HepG2 (cell line): ENCODE results near the gene SAMD4A. TPM values are rescaled to one million over a fixed set of nuclear protein-coding genes. Genes with fewer than 3 reads are reported as not detected.

Experiments used
- ATAC-seq: fragments of 200-7000 bp; cut with Tn5 transposase; 3 replicates; pipeline ENCODE4 v1.9.1; 2020; ENCODE audit warnings: mild to moderate bottlenecking, moderate library complexity
- BruUV-seq: library from RNA; stranded (reverse); fragments of 400-500 nt; replicated peaks from 2 replicates; lab custom pipeline; 2021; lab: Mats Ljungman, UMichigan
- CTCF ChIA-PET: fragments of 300-600 bp; formaldehyde crosslinking; extraction: SDS; loops from one replicate; lab custom pipeline; 2021; ENCODE audit warnings: low total read pairs, inconsistent platforms, low intra/inter-chr PET ratio; lab: Yijun Ruan, JAX
- POLR2A ChIA-PET: fragments of 350-600 bp; sonication (Branson Sonifier 250); formaldehyde crosslinking; loops from one replicate; lab custom pipeline; 2020; ENCODE audit warnings: antibody characterized with exemption, inconsistent platforms; lab: Yijun Ruan, JAX
- DNase-seq: peaks from one replicate; pipeline ENCODE4 v3.0.0-alpha.2; 2015; ENCODE audit warnings: low spot score
- FAIRE-seq: peaks from 3 replicates; lab custom pipeline; 2011; peaks lifted over from hg19 to GRCh38; lab: Jason Lieb, UNC
- H2AFZ ChIP-seq: one replicate; pipeline ENCODE4 v1.6.1; 2011; ENCODE audit warnings: low read length, inconsistent platforms
- H3K27ac ChIP-seq: fragments of 300-600 bp; 3 replicates; pipeline ENCODE4 v1.8.0; 2011; ENCODE audit warnings: mixed run types, mild to moderate bottlenecking, mixed read lengths, low read length, inconsistent platforms; ENCODE audit not compliant: insufficient read depth; ENCODE audit errors: extremely low read length
- H3K27me3 ChIP-seq, 2 experiments: fragments of 200-600 bp in 1 of 2; 2 replicates in 1 of 2; 3 replicates in 1 of 2; pipeline versions ENCODE4 v1.6.0 to v1.8.0; 2011; ENCODE audit warnings: low read length in 2 of 2, mild to moderate bottlenecking in 2 of 2, moderate library complexity in 2 of 2, inconsistent platforms in 1 of 2; ENCODE audit not compliant: insufficient read depth in 2 of 2, control insufficient read depth in 1 of 2
- H3K36me3 ChIP-seq, 2 experiments: fragments of 200-600 bp in 1 of 2; replicated peaks in 1 of 2; 2 replicates in 1 of 2; 3 replicates in 1 of 2; pipeline versions ENCODE4 v1.5.1 to v1.8.0; 2011; ENCODE audit warnings: low read length in 2 of 2, inconsistent platforms in 1 of 2; ENCODE audit not compliant: insufficient read depth in 2 of 2, control insufficient read depth in 1 of 2
- H3K4me1 ChIP-seq: 2 replicates; pipeline ENCODE4 v1.5.1; 2012; ENCODE audit warnings: low read length, inconsistent platforms; ENCODE audit not compliant: insufficient read depth
- H3K4me2 ChIP-seq: 2 replicates; pipeline ENCODE4 v1.6.0; 2011; ENCODE audit warnings: low read depth, low read length, inconsistent platforms
- H3K4me3 ChIP-seq, 3 experiments: fragments of 200-600 bp in 1 of 3; sonication (generic), shearing (Covaris generic) in 1 of 3; replicated peaks in 1 of 3; 2 replicates each; pipeline ENCODE4 v1.5.1; 2011 to 2016; ENCODE audit warnings: low read length in 3 of 3, inconsistent platforms in 2 of 3, low read depth in 2 of 3, mild to moderate bottlenecking in 2 of 3, control low read depth in 1 of 3, mixed read lengths in 1 of 3; ENCODE audit not compliant: insufficient read depth in 1 of 3
- H3K79me2 ChIP-seq: one replicate; pipeline ENCODE4 v1.6.1; 2011; ENCODE audit warnings: low read length, inconsistent platforms; ENCODE audit not compliant: insufficient read depth
- H3K9ac ChIP-seq: 2 replicates; pipeline ENCODE4 v1.6.0; 2011; ENCODE audit warnings: mild to moderate bottlenecking, low read depth, low read length, inconsistent platforms; ENCODE audit not compliant: insufficient read depth
- H3K9me3 ChIP-seq: 2 replicates; pipeline ENCODE4 v1.5.1; 2012; ENCODE audit warnings: mild to moderate bottlenecking, low read length
- H4K20me1 ChIP-seq: 2 replicates; pipeline ENCODE4 v1.6.0; 2011; ENCODE audit warnings: inconsistent platforms, mild to moderate bottlenecking, low read length, moderate library complexity; ENCODE audit not compliant: insufficient read depth
- ARID4A ChIP-seq: sonication (generic); formaldehyde crosslinking; IDR thresholded peaks from 2 replicates; pipeline ENCODE4 v1.5.0; 2020; ENCODE audit warnings: mild to moderate bottlenecking, missing genetic modification reagents, borderline replicate concordance
- EED ChIP-seq: sonication (generic); formaldehyde crosslinking; IDR thresholded peaks from 2 replicates; pipeline ENCODE4 v1.5.0; 2020; ENCODE audit warnings: mild to moderate bottlenecking, missing genetic modification reagents
- NFKBIZ ChIP-seq: IDR thresholded peaks from 2 replicates; pipeline ENCODE4 v1.6.1; 2018; ENCODE audit warnings: missing genetic modification reagents, missing compliant biosample characterization
- PBX2 ChIP-seq: IDR thresholded peaks from 2 replicates; pipeline ENCODE4 v1.6.1; 2016; ENCODE audit warnings: control low read depth
- RBM39 ChIP-seq: fragments of 200-400 bp; formaldehyde crosslinking; IDR thresholded peaks from one replicate; pipeline ENCODE4 v1.6.1; 2018; ENCODE audit warnings: antibody characterized with exemption, mild to moderate bottlenecking, low read depth, low read length; ENCODE audit not compliant: poor library complexity, severe bottlenecking
- SSRP1 ChIP-seq: IDR thresholded peaks from 2 replicates; pipeline ENCODE4 v1.6.1; 2016; ENCODE audit warnings: control low read depth
- TBL1XR1 ChIP-seq: fragments of 150-350 bp; IDR thresholded peaks from 2 replicates; pipeline ENCODE4 v1.6.1; 2014; ENCODE audit warnings: borderline replicate concordance, low read length; ENCODE audit not compliant: partially characterized antibody
- TCF7L2 ChIP-seq: IDR thresholded peaks from 2 replicates; pipeline ENCODE4 v1.6.1; 2011; ENCODE audit warnings: mild to moderate bottlenecking, low read depth, low read length, moderate library complexity
- ZNF136 ChIP-seq: sonication (generic); formaldehyde crosslinking; IDR thresholded peaks from 2 replicates; pipeline ENCODE4 v1.8.1; 2022; ENCODE audit warnings: low read depth, mild to moderate bottlenecking, moderate library complexity, missing genetic modification reagents
- ZNF577 ChIP-seq: sonication (generic); formaldehyde crosslinking; IDR thresholded peaks from 2 replicates; pipeline ENCODE4 v1.4.0; 2020; ENCODE audit warnings: mild to moderate bottlenecking, low read depth, missing genetic modification reagents, borderline replicate concordance
- ZNF703 ChIP-seq: sonication (generic); formaldehyde crosslinking; IDR thresholded peaks from 2 replicates; pipeline ENCODE4 v1.5.1; 2020; ENCODE audit warnings: missing genetic modification reagents, mild to moderate bottlenecking, moderate library complexity, borderline replicate concordance
- ZSCAN12 ChIP-seq: sonication (generic); formaldehyde crosslinking; IDR thresholded peaks from 2 replicates; pipeline ENCODE4 v1.9.0; 2021; ENCODE audit warnings: mild to moderate bottlenecking, missing genetic modification reagents
- WGBS: methylation state at CpG from one replicate; pipeline ENCODE4 v1.1.6; 2017; ENCODE audit warnings: low lambda C conversion rate; 5-methylcytosine and 5-hydroxymethylcytosine counted together
- in situ Hi-C: cut with HindIII; loops from 2 replicates; pipeline ENCODE4 v1.10.0; 2017; ENCODE audit warnings: low pct_unique_long_range_greater_than_20kb; ENCODE audit not compliant: extremely low pct_ligation_motif_present
- intact Hi-C: fragments of 100-400 bp; cut with micrococcal nuclease; formaldehyde crosslinking; loops from one replicate; pipeline ENCODE4 v1.10.0; 2022; ENCODE audit not compliant: unreplicated experiment
- polyA plus RNA-seq, 8 experiments: library from polyadenylated mRNA; depleted of rRNA in 3 of 8; stranded (reverse) in 7 of 8; unstranded in 1 of 8; fragments of >200 nt; fragmentation: Illumina TruSeq in 4 of 8; extraction: Trizol in 4 of 8; gene quantifications; 2 replicates each; pipeline versions ENCODE4 v1.2.1 to v1.2.3, GENCODE V29; 2011 to 2016; ENCODE audit warnings: low read depth in 4 of 8, missing spikeins in 1 of 8, mixed read lengths in 1 of 8; ENCODE audit not compliant: insufficient read depth in 1 of 8
- total RNA-seq, 5 experiments: library from RNA; depleted of rRNA; stranded (reverse); fragments of >200 nt; fragmentation: Illumina TruSeq; extraction: Trizol; gene quantifications; 2 replicates each; pipeline ENCODE4 v1.2.3, GENCODE V29; 2016; ENCODE audit warnings: low read depth in 1 of 5

Gene SAMD4A
- total and polyA plus RNA-seq, 2 of the 13 experiments (the other 11 are each of a cell fraction or from before 2014, with no cell fraction given), result 11.8 to 13.0 TPM

GRCh38 chr14:54763761-54764160 lies 196.8 kb downstream of the SAMD4A start:
- TF ChIP-seq ZNF577, result no peak
- DNase-seq, result no peak
- no peaks in the 10 kb centered on the region for H4K20me1 ChIP-seq
- FAIRE-seq, result no peak
- peaks cover 48 to 84% of the 10 kb centered on the region in 2 experiments; a peak in 4 of 5 replicates for H3K36me3 ChIP-seq
- no peaks in the 10 kb centered on the region for H3K27me3 ChIP-seq
- H3K4me2 ChIP-seq, result no peak overlapping the region
- ChIA-PET POLR2A (no interaction called here), CTCF (no interaction called here)
- H3K9ac ChIP-seq, result no peak overlapping the region
- no peak overlapping the region for H3K4me3 ChIP-seq
- WGBS, result 94% methylated on average over 12 of the region's 12 CpGs
- H3K79me2 ChIP-seq, result no peaks in the 10 kb centered on the region
- no peak overlapping the region for H2AFZ ChIP-seq
- ATAC-seq, result no peak
- no TSS peak for BruUV-seq
- H3K4me1 ChIP-seq, result no peaks in the 10 kb centered on the region
- in situ Hi-C loops (no loop called here), intact Hi-C loops (no loop called here)
- H3K27ac ChIP-seq, result no peak overlapping the region
- H3K9me3 ChIP-seq, result no peaks in the 10 kb centered on the region

- Histone ChIP-seq H4K20me1 (no peaks in the 10 kb centered on the region), H3K36me3 (peaks cover 40 to 91% of the 10 kb centered on the region in 2 experiments), H2AFZ (no peak overlapping the region), H3K27me3 (no peaks in the 10 kb centered on the region), H3K4me3 (no peak overlapping the region), H3K4me2 (no peak overlapping the region), H3K4me1 (peaks cover 9% of the 10 kb centered on the region), H3K79me2 (no peaks in the 10 kb centered on the region), H3K9me3 (no peaks in the 10 kb centered on the region), H3K27ac (no peak overlapping the region), H3K9ac (no peak overlapping the region)
- no TSS peak for BruUV-seq
- in situ Hi-C loops (no loop called here), intact Hi-C loops (no loop called here)
- FAIRE-seq (no peak), ATAC-seq (no peak), DNase-seq (no peak)
- 95% methylated on average over 18 of the region's 18 CpGs for WGBS
- ChIA-PET POLR2A (no interaction called here), CTCF (no interaction called here)
- no peak for TF ChIP-seq TBL1XR1
- no peak for TF ChIP-seq ZSCAN12 (CRISPR knock-in tag)
- TF ChIP-seq ARID4A, result no peak
- TF ChIP-seq ZNF703 (CRISPR knock-in tag), result no peak
- TF ChIP-seq TCF7L2, result no peak
- no peak for TF ChIP-seq PBX2
- no peak for TF ChIP-seq EED (CRISPR knock-in tag)
- no peak for TF ChIP-seq ZNF136 (CRISPR knock-in tag)
- no peak for TF ChIP-seq RBM39
- TF ChIP-seq SSRP1, result no peak
- TF ChIP-seq NFKBIZ (CRISPR knock-in tag), result no peak
Measured at GRCh38 chr14:54766276-54767138, 199.6 kb downstream of the SAMD4A start.
